Nephron progenitor cell (in vitro differentiated cells): ENCODE results near the gene INSYN1.

Experiments
- DNase-seq: peaks from one replicate; pipeline ENCODE4 v3.0.0; 2021
- H3K27ac Mint-ChIP-seq: 2 replicates; pipeline ENCODE4 v1.8.0; 2021; ENCODE audit warnings: mild to moderate bottlenecking, moderate library complexity, mixed read lengths
- H3K27me3 Mint-ChIP-seq: 2 replicates; pipeline ENCODE4 v1.8.0; 2021; ENCODE audit warnings: mild to moderate bottlenecking, low read depth, mixed read lengths; ENCODE audit not compliant: poor library complexity
- H3K36me3 Mint-ChIP-seq: 2 replicates; pipeline ENCODE4 v1.8.0; 2021; ENCODE audit warnings: low read depth, mixed read lengths
- H3K4me1 Mint-ChIP-seq: 2 replicates; pipeline ENCODE4 v1.8.0; 2021; ENCODE audit warnings: mixed read lengths
- H3K4me3 Mint-ChIP-seq: 2 replicates; pipeline ENCODE4 v1.8.0; 2021; ENCODE audit warnings: mild to moderate bottlenecking, moderate library complexity, mixed read lengths
- H3K9me3 Mint-ChIP-seq: 2 replicates; pipeline ENCODE4 v1.8.0; 2021; ENCODE audit warnings: mild to moderate bottlenecking, moderate library complexity, mixed read lengths
- CTCF ChIP-seq: fragments of 200-600 bp; sonication (generic); IDR thresholded peaks from 2 replicates; pipeline ENCODE4 v1.5.0; 2021; ENCODE audit warnings: antibody characterized with exemption

The INSYN1 gene

DNA sequence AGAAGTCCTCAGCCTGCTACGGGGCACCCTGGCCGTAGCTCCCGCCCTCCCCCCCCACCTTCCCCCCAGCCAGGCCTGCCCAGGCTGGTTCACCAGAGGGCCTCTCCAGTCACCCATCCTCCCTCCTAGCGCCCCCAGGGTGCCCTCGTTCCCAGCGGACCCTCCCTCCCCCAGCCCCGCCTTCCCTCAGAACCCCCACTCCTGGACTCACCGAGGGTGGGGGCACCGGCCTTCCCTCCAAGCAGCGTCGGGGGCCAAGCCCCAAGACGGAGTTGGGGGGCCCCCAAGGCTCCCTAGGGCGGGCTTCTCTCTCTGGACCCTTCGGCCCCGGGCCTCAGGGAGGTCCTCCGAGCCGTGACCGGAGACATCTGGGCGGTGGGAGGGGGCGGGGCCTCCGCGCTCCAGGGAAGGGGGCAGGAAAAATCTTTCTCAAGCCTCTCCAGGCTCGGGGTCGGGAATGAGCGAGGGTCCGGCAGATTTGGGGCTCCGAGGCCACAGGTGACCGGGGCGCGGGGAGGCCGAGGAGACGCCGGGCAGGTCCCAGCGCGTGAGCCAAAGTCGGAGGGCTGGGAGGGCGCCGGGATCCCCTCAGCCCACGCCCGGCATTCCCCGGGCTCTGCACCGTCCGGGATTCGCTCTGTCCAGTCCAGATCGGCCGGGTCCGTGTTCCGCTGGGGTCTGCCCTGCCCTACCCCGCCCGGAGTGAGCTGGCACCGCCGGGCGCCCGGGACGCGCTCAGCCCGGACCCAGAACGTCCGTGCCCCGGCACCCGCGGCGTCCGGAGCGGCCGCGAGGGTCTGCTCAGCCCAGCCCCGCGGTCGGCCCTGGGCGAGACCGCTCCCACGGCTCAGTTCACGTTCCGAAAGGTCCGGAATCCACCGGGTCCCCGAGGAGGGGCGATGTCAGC lies 999 bp downstream of the INSYN1 start:
- no peaks in the 10 kb centered on the region for H3K9me3 Mint-ChIP-seq
- peak overlapping the region; percentile 74 for H3K4me3 Mint-ChIP-seq
- peaks cover 42% of the 10 kb centered on the region for H3K27me3 Mint-ChIP-seq
- H3K36me3 Mint-ChIP-seq = no peaks in the 10 kb centered on the region
- H3K27ac Mint-ChIP-seq = no peak overlapping the region
- peak; percentile 75 for DNase-seq
- peaks cover 43% of the 10 kb centered on the region for H3K4me1 Mint-ChIP-seq
- TF ChIP-seq CTCF = no peak

- no peaks in the 10 kb centered on the region for H3K36me3 Mint-ChIP-seq
- TF ChIP-seq CTCF = no peak
- peaks cover 49% of the 10 kb centered on the region for H3K4me1 Mint-ChIP-seq
- H3K27ac Mint-ChIP-seq = no peak overlapping the region
- H3K4me3 Mint-ChIP-seq = peak overlapping the region; percentile 80
- peaks cover 39% of the 10 kb centered on the region for H3K27me3 Mint-ChIP-seq
- no peaks in the 10 kb centered on the region for H3K9me3 Mint-ChIP-seq
- DNase-seq = no peak
Measured at GRCh38 chr15:73751511-73751898, 1.6 kb downstream of the INSYN1 start.

GRCh38 chr15:73750951-73751350 lies 2.2 kb downstream of the INSYN1 start:
- peaks cover 55% of the 10 kb centered on the region for H3K4me1 Mint-ChIP-seq
- H3K4me3 Mint-ChIP-seq = peak overlapping the region; percentile 80
- H3K27me3 Mint-ChIP-seq = peaks cover 34% of the 10 kb centered on the region
- no peak overlapping the region for H3K27ac Mint-ChIP-seq
- H3K9me3 Mint-ChIP-seq = no peaks in the 10 kb centered on the region
- no peak for DNase-seq
- H3K36me3 Mint-ChIP-seq = no peaks in the 10 kb centered on the region
- no peak for TF ChIP-seq CTCF

- H3K4me1 Mint-ChIP-seq = peaks cover 60% of the 10 kb centered on the region
- H3K36me3 Mint-ChIP-seq = no peaks in the 10 kb centered on the region
- peak overlapping the region; percentile 68 for H3K4me3 Mint-ChIP-seq
- no peak for TF ChIP-seq CTCF
- H3K27me3 Mint-ChIP-seq = peaks cover 30% of the 10 kb centered on the region
- H3K27ac Mint-ChIP-seq = no peak overlapping the region
- no peak for DNase-seq
- H3K9me3 Mint-ChIP-seq = no peaks in the 10 kb centered on the region
Measured at GRCh38 chr15:73750438-73750837, 2.7 kb downstream of the INSYN1 start.

DNA sequence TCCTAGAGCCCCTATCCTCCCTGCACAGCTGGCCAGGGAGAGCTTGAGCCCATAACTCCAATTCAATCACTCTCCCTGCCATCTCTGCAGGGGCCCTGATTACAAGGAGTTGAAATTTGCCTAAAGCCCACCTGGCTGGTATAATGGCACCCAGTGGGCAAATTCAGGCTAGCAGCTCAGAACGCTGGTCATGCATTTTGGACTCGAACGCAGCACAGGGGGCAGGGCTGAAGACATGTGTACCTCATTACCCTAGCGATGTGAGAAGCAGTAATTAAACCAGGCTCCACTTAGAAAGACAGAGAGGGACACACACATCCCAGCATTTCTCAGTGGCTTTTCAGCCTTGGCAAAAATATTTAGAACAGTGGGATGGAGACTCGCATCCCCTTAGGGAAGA lies 3.2 kb downstream of the INSYN1 start:
- DNase-seq = no peak
- Mint-ChIP-seq H3K36me3 (no peaks in the 10 kb centered on the region), H3K4me3 (peak overlapping the region; percentile 68), H3K27ac (no peak overlapping the region), H3K4me1 (peaks cover 65% of the 10 kb centered on the region), H3K9me3 (no peaks in the 10 kb centered on the region), H3K27me3 (peaks cover 29% of the 10 kb centered on the region)
- no peak for TF ChIP-seq CTCF

DNA sequence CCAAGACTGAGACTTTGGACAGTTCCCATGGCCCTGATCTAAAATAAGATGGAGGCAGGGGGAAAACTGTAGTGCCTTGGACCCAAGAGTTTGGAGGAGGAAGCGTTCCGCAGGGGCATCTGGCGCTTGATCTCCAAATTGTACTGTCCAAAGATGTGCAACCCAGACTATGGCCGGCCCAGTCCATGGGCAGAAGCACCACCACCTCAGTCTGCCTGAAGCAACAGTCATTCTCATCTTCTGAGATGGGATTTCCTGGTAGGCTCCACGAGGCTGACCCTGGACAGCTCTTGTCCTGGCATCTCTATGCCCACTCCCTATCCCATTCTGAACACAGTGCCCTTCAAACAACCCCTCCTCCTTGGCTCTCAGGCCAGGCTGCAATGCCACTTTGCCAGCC lies 3.6 kb downstream of the INSYN1 start:
- H3K36me3 Mint-ChIP-seq = no peaks in the 10 kb centered on the region
- DNase-seq = no peak
- H3K27me3 Mint-ChIP-seq = peaks cover 28% of the 10 kb centered on the region
- no peak overlapping the region for H3K27ac Mint-ChIP-seq
- no peak for TF ChIP-seq CTCF
- no peak overlapping the region for H3K4me3 Mint-ChIP-seq
- peaks cover 67% of the 10 kb centered on the region for H3K4me1 Mint-ChIP-seq
- no peaks in the 10 kb centered on the region for H3K9me3 Mint-ChIP-seq
